Measurements from ENCODE around the gene SCAMP4.
"Not testable (repeated sequence)": the region's sequence is repeated elsewhere in the genome, so short reads cannot be mapped to it uniquely, and the experiment has no call there.

SCAMP4 gene

DNA sequence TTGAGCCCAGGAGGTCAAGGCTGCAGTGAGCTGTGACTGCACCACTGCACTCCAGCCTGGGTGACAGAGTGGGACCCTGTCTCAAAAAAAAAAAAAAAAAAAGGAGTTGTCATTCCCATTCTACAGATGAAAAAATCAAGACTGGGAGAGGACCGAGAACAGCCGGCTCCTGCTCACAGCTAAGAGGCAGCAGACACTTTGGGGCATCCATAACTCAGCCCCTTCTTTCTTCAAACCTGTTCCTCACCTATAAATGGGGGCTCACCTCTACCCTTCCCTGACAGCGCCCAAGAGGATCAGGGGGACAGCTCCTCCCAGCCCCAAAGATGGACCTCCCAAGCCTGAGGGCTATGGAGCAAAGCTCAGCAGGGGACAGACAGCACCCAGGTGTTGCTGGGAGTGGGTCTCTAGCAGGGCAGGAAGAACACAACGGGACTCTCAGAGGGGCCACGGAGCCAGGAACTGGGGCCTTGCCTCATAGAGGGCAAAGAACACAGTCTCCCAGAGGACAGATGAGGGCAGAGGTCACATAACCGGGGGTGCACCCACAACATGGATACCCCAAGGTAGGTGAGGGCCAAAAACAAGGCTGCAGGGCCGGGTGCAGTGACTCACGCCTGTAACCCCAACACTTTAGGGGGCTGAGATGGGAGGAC, 38.4 kb upstream of the SCAMP4 start:
- DNase-seq = no peak

DNA sequence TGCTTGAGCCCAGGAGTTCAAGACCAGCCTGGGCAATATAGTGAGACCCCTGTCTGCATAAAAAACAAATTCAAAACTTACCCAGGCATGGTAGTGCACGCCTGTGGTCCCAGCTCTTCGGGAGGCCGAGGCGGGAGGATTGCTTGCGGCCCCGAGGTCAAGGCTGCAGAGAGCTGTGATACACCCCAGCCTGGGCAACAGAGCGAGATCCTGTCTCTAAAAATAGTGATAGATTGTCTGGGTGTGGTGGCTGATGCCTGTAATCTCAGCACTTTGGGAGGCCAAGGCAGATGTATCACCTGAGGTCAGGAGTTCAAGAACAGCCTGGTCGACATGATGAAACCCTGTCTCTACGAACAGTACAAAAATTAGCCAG, 37.9 kb upstream of the SCAMP4 start:
- DNase-seq = no peak

DNA sequence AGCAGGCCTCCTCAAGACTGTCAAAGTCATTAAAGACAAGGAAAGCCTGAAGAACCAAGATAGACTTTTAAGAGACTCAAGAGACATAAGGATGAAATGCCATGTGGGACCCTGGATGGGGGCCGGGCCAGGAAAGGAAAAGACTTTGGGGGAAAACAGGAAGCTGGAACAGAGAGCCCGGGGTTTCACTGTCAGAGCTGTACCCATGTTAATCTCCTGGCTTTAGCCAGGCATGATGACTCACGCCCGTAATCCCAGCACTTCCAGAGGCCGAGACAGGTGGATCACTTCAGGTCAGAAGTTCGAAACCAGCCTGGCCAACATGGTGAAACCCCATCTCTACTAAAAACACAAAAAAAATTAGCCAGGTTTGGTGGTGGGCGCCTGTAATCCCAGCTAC, 36.2 kb upstream of the SCAMP4 start:
- DNase-seq = no peak

DNA sequence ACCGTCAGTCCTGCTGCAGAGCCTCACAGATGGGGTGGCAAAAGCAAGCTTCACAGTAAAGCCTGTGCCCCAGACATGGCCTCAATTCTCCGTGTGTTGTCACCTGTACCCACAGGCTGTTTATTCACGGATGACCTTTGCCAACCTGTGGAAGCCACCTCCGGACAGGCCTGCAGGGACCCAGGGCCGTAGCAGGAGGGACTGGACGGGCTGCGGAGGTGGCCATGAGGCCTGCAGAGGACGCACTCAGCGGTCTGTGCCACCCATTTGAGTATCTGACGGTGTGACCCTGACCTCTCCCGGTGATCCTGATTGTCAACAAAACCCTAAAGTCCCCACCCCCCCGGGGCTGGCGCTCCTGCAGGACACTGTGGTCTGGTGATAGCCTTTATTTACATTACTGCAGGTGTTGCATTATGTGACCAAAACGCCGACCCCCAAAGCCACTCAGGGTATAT, 34.0 kb upstream of the SCAMP4 start:
- no peak for DNase-seq

DNA sequence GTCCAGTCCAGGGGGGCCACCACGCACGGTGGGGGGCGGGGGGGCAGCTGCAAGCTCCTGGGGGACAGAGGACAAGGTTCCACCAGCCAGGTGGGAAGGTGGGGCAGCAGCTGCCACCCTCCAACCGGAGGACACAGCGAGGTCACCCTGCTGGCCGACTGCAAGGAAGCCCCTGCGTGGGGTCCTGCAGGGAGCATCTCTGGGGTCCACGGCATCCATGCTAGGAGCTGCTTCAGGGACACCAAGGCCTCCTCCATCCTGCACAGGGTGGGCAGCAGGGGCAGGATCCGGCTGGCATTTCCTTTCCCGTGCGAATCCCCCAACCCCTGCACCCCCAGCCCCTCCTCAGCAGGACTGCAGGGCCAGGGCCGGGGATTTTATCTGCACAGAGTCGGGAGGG, 33.6 kb upstream of the SCAMP4 start:
- no peak for DNase-seq

DNA sequence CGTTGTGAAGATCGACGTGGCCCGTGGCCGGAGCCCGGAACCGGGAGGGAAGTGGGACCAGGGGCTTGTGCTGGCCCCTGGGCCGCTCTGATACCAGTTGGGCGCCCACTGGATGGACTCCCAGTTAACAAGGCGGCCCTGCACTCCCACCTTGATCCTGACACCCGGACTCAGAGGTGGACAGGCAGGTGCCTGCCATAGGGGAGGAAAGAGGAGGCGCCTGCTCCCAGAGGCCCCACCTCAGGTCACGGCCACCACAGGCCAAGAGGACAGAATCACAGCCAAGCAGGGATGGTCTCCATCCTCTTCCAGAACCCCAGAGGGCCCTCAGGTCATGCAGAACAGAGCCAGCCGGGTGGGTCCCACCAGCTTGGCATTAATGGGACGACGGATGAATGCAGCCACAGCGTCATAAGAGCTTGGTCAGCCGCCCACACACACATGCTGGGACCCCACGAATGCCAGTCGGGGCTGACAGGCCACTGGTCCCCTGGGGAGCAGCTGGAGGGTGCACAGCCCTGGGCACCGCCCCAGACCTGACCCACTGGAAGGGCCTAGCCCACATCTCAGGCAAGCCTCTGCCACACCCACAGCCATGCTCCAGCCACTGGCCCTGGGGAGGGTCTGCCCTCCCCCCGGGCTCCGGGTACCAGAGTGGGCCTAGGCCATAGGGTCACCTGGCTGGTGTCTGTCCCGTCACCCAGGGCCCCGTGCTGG, 32.2 kb upstream of the SCAMP4 start:
- no peak for DNase-seq

DNA sequence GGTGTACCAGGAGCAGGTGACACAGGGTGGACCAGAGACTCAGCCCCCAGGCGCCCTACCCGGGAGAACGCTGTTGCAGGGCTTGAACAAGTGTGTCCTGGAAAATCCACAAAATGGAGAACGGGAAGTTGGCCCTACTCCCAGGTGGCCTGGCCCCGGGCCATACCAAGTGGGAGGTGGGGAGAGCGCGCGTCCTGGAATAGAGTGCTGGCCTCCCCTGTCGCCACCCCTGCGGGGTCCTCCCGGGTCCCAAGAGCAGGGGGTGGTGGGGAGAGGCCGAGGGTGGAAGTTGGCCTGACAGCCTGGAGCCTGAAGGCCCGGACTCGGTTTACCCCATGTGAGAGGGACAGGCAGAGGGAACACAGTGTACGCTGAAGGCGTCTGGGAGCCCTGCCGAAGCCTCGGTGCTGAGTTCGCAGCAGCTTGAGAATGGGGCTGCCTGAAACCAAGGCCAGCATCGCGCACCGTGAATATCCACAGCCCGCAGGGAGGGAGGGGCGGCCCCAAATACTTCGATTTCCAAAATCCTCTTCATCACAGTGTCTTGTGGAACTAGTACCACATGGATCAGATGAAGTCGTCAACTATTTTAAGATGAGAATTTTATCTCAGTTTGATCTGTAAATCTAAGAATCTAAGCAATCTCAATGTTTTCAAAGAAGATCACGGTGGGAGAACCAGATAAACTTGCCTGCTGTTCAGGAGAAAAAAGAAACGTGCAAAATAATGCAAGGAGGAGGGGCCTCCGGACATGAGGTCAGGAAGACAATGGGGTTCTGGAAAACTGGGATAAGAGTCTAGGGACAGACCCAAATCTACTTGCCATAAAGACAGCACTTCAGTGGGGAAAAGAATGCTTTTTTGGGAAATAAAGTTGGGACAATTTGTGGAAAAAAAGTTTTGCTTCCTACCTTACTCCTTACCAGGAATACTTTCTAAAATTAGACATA, 31.4 kb upstream of the SCAMP4 start:
- no peak for DNase-seq

DNA sequence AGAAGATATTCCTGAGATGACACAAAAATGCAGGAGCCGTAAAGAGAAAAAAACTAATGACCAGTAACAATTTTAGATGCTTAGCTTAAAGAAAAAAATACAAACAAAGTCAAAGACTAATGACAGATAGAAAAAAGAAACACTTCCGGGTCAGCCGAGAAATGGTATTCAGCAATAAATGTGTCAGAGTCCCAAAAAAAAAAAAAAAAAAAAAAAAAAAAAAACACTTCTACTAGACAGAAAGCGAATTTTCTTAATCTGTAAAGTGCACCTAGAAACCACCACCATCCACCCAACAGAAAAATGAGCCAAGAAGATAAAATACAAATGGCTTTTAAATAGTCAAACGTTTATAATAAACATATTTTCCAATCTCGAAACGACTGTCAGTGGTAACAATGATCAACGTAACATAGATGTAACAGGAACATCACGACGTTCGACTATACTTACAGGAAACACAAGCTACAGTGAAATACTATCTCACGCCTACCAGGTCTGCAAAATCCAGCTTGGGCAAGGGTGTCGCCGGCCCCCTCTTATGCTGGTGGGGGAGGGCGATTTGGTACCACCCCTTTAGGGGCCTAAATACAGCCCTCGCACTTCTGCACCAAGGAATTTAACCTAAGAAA, 30.5 kb upstream of the SCAMP4 start:
- DNase-seq = no peak

DNA sequence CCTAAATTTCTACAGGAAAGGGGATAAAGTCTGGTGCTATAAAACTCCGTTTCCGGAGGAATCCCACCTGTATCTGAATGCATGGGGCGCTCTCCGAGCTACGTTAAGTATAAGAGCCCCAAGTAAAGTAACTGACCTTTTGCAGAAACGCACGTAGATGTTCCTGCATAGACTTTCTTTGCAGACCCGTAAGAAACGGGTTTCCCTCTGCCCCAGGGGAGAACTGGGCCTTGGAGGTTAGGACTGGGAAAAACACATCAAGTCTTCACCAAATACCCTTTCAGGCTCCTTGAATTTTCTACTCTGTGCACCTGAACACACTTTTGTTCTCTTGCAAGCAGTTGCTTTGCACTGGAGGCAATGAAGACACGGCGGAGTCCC, 29.9 kb upstream of the SCAMP4 start:
- DNase-seq = not testable (repeated sequence)

DNA sequence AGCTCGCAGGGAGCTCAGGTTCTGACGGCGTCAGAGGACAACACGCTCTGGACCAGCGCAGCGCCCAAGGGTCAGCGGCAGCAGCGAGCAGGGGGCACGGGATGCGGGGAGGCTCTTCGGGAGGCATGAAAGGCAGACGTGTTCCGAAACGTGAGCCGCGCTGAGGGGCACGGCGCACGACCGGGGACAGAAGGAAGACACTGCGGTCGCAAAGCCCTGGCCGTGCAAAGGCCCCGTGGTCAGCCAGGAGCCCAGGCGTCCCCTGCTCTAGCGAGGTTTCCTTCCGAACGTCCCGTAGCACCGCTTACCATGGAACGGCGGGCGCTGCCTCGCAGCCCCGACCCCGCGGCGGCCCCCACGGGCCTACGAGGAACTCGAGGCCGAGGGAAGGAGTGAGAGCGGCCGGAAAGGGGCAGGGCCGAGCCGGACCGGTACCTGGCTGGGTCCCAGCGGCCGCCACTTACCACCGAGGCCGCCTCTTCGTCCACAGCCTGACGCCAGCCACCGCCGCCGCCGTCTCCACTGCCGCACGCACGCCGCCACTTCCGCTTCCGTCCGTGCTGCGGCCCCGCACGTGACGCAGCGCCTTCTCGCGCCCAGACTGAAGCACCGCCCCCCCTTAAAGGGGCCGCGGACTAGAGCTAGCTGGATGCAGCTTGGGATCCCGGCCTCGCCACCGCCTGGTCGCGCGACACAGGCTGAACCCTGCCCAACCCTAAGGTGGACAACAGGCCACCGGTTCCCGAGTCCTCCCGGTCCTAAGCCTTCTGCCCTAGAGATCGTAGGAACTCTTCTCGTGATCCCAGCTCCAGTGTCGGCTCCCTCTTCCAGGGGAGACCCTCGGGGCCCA, 29.3 kb upstream of the SCAMP4 start:
- peak; percentile 90 for DNase-seq

DNA sequence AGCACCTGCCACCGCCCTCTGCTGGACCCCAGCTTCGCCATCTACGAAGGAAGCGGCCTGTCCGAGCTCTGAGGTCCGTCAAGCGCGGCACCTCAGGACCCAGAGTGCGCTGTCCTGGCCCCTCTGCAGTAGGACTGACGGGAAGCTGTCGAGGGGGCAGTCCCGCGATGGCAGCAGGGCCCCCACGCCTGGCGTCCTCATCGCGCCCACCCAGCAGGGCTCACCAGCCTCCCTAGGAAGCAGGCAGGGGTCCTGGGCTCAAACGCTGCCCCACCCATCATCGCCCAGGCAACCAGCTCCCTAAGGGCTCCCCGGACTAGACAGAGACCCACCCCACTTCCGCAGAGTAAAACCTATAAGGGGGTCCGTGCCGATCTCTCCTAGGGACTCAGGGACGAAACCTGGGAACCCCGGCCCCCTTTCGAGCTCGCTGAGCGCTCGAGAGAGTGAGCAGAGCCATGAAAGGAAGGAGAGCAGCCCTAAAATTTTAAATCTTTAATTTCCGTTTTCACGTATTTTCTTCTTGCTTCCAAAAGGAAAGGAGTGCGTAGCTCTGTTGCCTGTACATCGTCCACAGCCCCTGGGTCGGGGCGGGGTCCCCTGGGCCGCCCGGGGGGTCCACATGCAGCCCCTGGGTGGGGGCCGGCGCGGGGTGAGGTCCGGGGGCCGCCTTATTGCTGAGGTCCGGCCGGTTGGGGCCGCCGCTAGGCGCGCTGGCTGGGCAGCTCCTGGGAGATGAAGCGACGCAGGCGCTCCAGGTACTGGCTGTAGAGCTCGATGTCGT, 28.5 kb upstream of the SCAMP4 start:
- DNase-seq = not testable (repeated sequence)

DNA sequence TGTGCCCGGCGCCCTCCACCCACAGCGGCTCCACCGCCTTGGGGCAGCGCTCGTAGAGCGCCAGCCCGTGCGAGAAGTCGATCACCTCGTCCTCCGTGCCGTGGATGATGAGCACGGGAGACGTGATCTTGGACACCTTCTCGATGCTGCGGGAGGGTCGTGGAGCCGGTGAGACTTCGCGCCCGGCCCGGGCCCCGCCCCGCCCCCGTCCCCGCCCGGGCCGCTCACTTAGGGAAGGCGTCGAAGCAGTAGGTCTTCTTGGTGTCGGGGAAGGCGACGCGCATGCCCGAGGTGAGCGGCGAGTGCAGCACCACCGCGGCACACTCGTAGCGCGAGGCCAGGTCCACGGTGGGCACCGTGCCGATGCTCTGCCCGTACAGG, 27.9 kb upstream of the SCAMP4 start:
- not testable (repeated sequence) for DNase-seq

DNA sequence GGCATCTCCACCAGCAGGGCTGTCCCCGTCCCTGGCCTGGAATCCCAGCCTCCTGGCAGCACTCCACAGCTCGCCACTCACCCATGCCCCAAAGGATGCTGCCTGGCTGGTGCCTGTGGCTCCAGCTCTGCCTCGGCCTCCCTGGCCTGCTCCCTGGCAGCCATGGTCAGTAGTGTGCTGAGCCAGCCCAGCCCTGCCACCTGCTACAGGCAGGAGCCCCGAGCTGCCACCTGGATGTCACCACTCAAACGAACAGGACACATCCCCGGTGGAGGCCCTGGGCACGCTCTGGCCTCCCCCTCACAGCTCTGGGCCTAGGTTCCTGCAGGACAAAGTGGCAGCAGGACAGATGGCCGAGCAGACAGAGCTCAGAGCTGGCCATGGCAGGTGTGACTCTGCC, 26.6 kb upstream of the SCAMP4 start:
- DNase-seq = not testable (repeated sequence)

DNA sequence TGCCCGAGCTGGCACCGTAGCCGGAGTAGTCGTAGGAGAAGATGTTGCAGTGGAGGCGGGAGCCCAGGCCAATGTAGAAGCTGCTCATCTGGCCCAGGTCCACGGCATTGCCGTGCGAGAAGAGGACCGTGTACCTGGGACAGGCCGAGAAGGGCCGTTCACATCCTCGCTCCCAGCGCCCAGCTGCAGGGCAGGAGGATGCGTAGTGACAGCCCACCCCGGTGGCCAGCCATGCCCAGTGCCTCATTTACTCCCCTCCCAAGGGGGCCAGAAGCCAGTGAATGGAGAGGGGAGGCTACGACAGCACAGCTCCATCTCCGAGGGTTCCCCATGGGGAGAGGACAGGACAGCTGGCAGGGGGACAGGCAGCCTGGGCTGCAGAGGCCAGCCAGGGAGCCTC, 25.2 kb upstream of the SCAMP4 start:
- DNase-seq = not testable (repeated sequence)

DNA sequence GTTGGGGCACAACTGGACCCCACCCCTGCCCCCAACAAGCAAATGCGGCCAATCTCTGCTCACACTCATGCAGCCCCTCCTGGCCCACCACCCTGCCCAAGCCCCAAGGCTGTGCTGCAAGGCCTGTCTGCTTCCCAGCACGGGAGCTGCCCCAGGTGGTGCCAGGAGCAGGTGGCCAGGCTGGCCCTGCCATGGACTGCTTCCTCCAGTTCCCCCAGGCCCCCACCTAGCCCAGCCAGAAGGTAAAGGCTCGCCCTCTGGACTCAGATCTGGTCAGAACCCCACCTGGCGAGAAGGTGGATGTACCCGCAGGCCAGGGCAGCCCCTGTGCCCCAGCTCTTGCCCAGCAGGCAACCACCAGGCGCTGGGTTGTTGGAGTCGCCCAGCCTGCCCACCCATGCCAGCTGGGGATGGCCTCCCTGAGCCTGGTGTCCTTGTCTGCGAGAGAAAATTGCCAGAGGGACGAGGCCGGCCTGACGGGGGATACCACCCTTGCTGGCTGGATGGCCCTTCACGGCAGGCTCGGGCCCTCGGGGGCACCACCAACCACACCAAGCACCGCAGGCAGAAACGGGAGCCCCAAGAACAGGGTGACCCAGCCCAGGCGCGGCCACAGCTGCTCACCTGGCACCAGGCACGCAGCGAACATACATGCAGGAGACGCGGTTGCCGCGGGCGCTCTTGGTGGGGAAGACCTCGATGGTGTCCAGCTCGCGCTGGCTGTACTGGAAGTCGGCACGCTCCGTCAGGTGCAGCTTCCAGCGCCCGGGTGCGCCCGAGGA, 24.4 kb upstream of the SCAMP4 start:
- no peak for DNase-seq

DNA sequence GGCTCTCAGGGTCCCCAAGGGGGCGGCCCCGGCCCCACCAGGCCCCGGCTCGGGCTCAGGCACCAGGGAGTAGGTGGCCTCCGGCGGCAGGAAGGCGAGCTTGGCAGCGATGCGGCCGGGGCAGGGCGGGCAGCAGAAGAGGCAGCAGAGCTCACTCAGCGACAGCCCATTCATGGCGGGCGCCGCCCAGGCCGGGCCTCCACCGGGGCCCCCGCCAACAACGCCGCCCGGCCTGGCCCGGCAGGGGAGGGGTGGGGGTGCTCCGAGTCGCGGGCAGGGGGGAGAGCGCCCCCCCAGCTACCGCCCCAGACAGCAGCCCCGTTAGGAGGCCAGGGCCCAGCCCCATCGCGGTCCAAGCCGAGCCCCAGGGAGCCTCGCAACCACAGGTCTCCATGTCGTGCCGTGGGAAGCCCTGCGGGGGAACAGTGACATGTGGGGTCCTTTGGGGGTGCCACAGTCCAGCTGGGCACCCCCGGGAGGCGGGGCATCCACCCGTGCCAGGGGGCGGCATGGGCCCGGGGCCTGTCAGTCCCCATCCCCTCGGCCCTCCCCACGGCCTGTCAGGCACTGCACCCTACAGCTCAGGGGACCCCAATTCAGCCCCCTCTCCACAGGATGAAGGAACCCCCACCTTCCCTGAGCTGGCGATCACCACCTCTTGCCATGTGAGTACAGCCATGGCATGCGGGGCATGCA, 23.7 kb upstream of the SCAMP4 start:
- DNase-seq = not testable (repeated sequence)

DNA sequence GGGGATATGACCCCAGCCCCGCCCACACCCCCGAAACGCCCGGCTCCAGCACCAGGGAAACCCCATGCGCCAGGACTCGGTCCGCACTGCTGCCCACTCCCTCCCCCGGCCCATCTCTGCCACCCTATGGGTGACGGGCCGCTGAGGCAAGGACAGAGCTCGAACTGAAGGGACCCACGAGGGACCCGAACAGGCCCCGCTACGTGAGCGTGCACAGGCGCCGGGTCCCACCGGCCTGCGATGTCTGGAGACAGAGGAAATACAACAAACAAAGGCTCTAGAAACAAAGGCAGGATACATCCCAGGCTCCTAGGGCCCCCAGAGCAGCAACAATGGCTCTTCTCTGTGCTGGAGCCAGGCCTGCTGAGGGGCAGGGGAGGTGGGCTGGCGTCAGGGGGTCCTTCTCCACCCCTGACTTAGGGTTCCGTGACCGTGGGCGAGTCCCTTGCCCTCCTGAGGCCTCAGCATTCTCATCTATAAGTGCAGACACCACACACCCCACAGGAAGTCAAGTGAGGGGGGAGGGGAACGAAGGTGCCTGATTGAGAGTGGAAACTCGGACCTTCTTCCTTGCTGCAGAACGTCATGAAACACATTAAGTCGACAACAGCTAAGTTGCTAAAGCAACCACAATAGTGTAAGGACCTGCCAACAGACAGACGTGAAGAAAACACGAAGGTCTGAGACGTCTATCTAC, 23.0 kb upstream of the SCAMP4 start:
- peak; percentile 82 for DNase-seq

DNA sequence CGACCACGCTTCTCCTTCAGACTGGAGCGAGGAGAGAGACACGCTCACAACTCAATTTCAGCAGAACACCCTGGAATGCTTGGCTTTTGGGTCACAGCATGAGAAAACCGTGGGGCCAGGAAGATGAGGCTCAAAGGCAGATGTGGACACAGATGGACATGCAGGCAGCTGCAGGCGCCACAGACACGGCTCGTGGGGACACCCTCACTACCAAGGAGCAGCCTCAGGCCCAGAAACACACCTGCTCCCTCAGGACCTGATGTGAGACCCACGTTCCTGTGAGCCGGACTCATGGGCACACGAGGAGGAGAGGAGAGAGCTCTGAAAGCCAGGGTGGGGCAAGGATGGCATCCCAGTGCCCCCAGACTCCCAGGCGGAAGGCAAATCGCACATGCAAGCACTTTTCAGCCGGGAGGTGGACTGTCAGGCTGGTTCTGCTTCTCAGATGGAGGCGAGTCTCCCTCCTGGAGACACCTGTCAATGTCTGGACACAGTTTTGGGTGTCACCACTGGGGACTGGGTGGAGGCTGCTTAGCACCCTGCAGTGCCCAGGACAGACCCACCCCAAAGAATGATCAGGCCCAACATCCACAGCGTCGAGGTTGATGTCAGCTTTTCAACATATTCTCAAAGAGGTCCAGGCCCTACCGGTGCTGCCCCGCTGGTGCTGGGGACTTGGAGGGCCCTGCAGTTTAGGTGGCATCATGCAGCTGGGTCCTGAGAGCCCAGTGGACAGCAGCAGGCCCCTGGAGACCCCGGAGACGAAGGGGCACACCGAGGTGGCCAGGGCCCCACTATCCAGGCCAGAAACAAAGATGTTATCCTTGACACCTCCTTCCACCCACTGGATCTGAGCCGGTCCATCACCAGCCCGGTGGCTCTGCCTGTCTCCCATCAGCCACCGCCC, 22.2 kb upstream of the SCAMP4 start:
- no peak for DNase-seq
